Testis (tissue), 2 donors: ENCODE data around the gene NEURL1B.

Experiments used
- POLR2A ChIP-seq: fragments of 450-650 bp; IDR thresholded peaks from one replicate; pipeline ENCODE4 v1.6.1; 2017; ENCODE audit warnings: antibody characterized with exemption, mild to moderate bottlenecking, moderate library complexity
- TF ChIP-seq, protein P1 (sequence below), 3 experiments: fragments of 450-650 bp in 2 of 3; fragments of 200-600 bp in 1 of 3; sonication (generic) in 1 of 3; IDR thresholded peaks; one replicate each; pipeline ENCODE4 v1.5.1; 2016 to 2019; ENCODE audit warnings: antibody characterized with exemption in 3 of 3, mild to moderate bottlenecking in 2 of 3, moderate library complexity in 1 of 3

DNA sequence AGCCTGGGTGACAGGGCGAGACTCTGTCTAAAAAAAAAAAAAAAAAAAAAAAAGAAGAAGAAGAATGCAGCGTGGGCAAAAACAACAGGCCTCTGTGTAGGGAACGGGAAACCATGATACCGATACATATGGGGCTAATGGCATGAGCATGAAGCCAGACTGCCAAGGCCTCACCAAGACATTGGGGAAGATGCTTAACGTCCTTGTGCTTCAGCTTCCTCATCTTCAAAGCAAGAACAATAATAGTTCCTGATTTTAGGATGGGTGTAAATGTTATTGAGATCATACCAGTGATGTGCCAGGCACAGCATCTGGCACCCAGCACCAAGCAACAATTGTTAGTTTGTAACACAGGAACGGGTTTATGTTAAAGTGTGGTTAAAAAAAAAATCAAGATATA is 51.4 kb downstream of the NEURL1B start:
- no peak for TF ChIP-seq POLR2A
- TF ChIP-seq, protein P1, sequence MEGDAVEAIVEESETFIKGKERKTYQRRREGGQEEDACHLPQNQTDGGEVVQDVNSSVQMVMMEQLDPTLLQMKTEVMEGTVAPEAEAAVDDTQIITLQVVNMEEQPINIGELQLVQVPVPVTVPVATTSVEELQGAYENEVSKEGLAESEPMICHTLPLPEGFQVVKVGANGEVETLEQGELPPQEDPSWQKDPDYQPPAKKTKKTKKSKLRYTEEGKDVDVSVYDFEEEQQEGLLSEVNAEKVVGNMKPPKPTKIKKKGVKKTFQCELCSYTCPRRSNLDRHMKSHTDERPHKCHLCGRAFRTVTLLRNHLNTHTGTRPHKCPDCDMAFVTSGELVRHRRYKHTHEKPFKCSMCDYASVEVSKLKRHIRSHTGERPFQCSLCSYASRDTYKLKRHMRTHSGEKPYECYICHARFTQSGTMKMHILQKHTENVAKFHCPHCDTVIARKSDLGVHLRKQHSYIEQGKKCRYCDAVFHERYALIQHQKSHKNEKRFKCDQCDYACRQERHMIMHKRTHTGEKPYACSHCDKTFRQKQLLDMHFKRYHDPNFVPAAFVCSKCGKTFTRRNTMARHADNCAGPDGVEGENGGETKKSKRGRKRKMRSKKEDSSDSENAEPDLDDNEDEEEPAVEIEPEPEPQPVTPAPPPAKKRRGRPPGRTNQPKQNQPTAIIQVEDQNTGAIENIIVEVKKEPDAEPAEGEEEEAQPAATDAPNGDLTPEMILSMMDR (IDR thresholded peaks at IDR 0.05): no peak
